NCI-H2029 (cell line): ENCODE measurements around the gene F7.
"Not testable (repeated sequence)": the region's sequence is repeated elsewhere in the genome, so short reads cannot be mapped to it uniquely, and the experiment has no call there.

ENCODE experiments used
- DNase-seq: peaks from one replicate; lab custom pipeline; 2025; lab: John Stamatoyannopoulos, UW

Gene F7

GRCh38 chr13:113153810-113154748, 48.5 kb downstream of the F7 start:
- peak; percentile 18 for DNase-seq

DNA sequence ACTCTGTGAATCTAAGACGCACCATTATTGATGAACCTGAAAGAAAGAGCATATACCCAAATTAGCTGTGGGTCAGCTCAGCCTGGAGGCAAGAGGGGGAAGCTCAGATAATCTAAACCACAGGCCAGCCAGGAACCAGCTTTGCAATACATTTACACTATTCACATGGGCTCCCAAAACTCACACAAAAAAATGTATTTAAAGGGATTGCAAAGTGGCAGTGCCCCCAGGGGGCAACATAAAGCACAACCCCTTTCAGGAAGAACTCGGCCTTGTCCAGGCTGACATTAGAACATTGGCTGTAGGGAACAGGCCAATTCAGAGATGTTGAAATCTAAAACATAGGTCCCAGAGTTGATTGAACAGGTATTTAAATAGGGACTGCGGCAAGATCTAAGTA, 49.6 kb downstream of the F7 start:
- no peak for DNase-seq

DNA sequence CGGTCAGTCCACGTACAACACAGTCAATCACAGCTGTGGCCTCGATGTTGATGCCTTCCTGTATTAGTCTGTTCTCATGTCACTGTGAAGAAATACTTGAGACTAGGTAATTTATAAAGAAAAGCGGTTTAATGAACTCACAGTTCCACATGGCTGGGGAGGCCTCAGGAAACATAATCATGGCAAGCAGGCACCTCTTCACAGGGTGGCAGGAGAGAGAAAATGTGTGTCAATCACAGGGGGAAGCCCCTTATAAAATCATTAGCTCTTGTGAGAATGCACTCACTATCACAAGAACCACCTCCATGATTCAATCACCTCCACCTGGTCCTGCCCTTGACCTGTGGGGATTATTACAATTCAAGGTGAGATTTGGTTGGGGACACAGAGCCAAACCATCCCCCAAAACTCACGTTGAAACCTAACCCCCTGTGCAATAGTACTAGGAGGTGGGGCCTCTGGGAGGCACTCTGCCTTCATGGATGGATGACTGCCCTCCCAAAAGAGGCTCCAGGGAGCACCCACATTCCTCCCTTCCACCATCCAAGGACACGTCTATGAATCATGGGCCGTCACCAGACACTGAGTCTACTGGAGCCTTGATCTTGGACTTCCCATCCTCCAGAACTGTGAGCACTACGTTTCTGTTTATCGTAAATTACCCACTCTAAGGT, 50.5 kb downstream of the F7 start:
- DNase-seq = no peak

DNA sequence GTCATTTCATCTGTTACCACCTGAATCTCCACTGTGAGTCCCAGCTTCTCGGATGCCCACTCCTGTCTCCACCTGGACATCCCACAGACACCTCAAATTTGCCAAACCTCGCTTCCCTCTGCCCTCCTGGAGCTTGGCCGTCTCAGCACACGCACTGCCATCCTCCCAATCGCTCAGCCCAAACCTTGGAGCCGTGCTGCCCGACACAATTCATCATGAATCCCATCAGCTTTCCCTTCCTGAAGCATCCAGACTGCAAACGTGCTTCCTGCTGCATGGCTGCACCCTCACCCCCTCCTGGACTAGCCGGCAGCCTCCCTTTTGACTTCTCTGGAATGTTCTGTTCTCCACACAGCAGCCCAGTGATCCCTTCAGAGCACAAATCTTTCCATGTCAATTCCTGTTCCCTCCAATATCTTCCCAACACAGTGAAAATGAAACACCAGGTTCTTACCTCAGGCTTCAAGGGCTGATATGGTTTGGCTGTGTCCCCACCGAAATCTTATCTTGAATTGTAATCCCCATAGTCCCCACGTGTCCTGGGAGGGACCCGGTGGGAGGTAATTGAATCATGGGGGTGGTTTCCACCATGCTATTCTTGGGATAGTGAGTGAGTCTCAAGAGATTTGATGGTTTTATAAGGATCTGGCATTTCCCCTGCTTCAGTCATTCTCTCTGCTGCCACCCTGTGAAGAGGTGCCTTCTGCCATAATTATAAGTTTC, 51.8 kb downstream of the F7 start:
- DNase-seq = no peak

DNA sequence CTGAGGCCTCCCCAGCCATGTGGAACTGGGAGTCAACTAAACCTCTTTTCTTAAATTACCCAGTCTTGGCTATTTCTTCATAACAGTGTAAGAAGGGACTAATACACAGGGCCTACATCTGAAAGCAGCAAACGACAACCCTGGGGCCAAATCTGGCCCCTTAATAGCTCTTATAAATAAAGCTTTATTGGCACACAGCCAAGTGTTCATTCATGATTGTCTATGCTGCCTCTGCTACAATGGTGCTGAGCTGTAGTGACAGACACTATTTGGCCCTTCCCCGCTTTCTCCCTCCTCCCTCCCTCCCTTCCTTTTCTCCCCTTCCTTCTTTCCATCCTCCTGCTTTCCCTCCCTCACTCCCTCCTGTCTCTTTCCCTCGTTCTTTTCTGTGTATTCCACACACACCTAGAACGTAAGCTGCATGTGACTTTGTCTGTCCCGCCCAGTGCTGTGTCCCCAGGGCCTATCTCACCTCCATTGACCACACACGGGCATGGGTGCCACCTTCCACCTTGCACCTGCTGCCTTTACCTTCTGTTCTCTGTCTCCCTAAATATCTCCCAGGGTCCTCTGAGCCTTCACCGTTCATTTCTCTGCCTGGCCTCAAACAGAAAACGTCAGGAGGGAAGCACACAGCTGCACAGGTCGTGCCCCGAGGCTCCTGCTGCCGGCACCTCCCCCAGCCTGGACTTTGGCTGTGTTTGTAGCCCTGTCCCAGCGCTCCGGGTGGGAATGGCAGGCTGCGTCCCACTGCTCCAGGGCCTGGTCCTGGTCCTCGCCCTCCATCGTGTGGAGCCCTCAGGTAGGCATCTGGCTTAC, 52.5 kb downstream of the F7 start, which contains the start of gene PROZ:
Gene PROZ (plus strand): TSS at position 720 of the 819 bp plus-strand sequence. CDS start 13 bp downstream, at position 733.
- DNase-seq = no peak

DNA sequence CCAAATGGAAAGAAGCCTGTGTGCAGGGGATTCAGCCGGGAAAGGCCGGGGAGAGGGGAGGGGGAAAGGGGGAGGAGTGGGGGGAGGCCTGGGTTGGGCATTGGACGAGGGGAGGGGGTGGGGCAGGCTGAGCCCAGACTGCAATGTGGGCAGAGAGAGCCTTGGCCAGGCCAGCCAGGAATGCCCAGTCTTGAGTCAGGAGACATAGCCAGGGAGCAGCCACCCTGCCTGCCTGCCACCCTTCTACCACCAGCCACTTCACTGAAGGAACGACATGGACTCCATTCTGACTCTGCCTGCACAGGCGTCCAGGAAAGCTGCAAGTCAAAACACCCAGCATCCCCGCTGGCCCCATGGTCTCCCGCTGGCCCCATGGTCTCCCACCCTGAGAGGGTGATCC, 53.4 kb downstream of the F7 start:
- DNase-seq = no peak

- DNase-seq = no peak
Observed at GRCh38 chr13:113159701-113160100, 54.1 kb downstream of the F7 start.

DNA sequence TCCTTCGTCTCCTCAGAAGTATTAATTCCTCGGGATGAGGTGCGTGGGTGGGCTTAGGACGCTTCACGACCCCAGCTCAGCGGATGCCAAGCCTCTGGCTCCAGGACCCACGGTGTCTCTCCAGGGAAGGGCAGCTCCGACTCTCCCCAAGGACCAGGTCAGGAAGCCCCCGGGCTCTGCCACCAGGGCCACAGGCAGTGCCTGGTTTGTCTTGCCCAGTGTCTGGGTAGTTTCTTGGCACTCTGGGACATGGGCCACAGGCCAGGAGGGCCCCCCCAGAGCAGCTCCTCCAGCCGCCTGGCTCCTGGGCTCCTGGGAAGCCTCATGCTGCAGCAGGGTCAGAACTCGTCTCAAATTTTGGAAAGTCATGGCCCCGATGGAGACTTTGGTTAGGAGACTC, 55.4 kb downstream of the F7 start:
- DNase-seq = no peak

GRCh38 chr13:113161433-113161832, 55.8 kb downstream of the F7 start:
- DNase-seq = no peak

DNA sequence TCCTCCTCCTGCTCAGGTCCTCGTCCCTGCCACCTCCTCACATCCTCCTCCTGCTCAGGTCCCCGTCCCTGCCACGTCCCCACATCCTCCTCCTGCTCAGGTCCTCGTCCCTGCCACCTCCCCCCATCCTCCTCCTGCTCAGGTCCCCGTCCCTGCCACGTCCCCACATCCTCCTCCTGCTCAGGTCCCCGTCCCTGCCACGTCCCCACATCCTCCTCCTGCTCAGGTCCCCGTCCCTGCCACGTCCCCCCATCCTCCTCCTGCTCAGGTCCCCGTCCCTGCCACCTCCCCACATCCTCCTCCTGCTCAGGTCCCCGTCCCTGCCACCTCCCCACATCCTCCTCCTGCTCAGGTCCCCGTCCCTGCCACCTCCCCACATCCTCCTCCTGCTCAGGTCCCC, 56.4 kb downstream of the F7 start:
- DNase-seq = not testable (repeated sequence)

GRCh38 chr13:113162783-113163685, 57.4 kb downstream of the F7 start:
- no peak for DNase-seq

GRCh38 chr13:113164492-113164891, 58.9 kb downstream of the F7 start:
- no peak for DNase-seq

DNA sequence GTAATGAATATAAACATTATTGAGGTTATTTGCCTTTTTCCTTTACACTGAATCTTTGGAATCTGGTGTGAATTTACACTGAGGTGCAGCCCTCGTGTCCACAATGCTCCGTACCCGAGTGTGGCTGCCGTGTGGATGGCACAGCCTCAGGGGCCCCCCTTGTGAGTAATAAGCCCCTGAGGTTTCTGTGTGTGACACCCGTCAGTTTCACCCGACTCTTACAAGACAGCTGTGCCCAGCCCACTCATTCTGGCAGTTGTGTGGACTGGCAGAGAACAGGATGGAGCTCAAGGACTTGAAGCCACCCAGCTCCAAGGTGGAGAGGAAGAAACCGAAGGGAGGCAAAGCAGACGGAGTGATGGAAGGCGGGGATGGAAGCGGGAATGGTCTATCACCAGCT, 60.7 kb downstream of the F7 start:
- DNase-seq = no peak

GRCh38 chr13:113166681-113167080, 61.1 kb downstream of the F7 start:
- no peak for DNase-seq

- no peak for DNase-seq
Observed at GRCh38 chr13:113167155-113167554, 61.6 kb downstream of the F7 start.

DNA sequence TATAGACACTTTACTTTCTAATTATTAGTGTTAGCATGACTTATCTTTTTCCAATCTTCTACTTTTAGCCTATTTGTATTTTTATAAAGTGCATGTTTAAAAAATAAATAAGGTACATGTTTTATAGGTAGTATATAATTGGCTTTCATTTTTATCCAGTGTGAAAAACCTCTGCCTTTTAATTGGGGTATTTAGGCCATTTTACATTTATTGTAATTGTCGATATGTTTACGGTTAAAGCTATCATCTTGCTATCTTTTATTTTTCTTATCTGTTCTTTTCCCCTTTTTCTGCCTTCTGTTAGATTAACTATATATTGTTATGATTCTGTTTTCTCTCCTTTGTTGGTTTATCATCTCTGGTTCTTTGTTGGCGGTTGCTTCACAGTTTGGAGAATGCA, 62.0 kb downstream of the F7 start:
- no peak for DNase-seq

GRCh38 chr13:113168211-113168610, 62.6 kb downstream of the F7 start:
- no peak for DNase-seq

- DNase-seq = no peak
Observed at GRCh38 chr13:113169277-113170272, 64.0 kb downstream of the F7 start.
